Adrenal gland (tissue), 5 donors: ENCODE measurements around the gene DIP2A.

Experiments
- POLR2A ChIP-seq, 2 donors: fragments of 450-650 bp; IDR thresholded peaks; one replicate each; pipeline ENCODE4 v1.6.1; 2017; ENCODE audit warnings: antibody characterized with exemption in 2 of 2, mild to moderate bottlenecking in 2 of 2, moderate library complexity in 1 of 2
- TF ChIP-seq, protein P1 (sequence below), 6 experiments: fragments of 450-650 bp in 4 of 6; fragments of 200-600 bp in 2 of 6; sonication (generic) in 1 of 6; IDR thresholded peaks; 1 replicate in 5 of 6; 2 replicates in 1 of 6; pipeline versions ENCODE4 v1.5.1 to v1.8.0; 2016 to 2021; ENCODE audit warnings: antibody characterized with exemption in 6 of 6, mild to moderate bottlenecking in 2 of 6, moderate library complexity in 1 of 6
- donor health status: DM: no; HTN: no; CAD: no.

DNA sequence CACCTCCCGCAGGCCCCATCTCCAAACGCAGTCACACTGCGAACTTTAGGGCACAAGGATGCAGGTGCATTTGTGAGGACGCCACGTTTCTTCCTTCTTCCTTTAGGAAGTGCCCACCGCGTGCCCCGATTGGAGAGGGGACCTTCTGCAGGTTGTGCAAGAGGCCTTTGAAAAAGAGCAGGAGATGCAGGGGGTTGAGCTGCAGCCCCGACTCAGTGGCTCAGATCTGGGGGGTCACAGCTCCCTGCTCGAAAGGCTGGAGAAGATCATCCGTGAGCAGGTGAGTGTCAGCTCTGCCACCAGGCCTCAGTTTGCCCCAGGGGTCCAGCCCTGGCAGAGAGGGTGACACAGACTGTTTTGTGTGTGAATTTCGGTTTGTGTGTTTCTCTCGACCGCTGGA, 31.2 kb upstream of the DIP2A start:
- TF ChIP-seq, protein P1, sequence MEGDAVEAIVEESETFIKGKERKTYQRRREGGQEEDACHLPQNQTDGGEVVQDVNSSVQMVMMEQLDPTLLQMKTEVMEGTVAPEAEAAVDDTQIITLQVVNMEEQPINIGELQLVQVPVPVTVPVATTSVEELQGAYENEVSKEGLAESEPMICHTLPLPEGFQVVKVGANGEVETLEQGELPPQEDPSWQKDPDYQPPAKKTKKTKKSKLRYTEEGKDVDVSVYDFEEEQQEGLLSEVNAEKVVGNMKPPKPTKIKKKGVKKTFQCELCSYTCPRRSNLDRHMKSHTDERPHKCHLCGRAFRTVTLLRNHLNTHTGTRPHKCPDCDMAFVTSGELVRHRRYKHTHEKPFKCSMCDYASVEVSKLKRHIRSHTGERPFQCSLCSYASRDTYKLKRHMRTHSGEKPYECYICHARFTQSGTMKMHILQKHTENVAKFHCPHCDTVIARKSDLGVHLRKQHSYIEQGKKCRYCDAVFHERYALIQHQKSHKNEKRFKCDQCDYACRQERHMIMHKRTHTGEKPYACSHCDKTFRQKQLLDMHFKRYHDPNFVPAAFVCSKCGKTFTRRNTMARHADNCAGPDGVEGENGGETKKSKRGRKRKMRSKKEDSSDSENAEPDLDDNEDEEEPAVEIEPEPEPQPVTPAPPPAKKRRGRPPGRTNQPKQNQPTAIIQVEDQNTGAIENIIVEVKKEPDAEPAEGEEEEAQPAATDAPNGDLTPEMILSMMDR (IDR thresholded peaks at IDR 0.05), result no peak
- TF ChIP-seq POLR2A (IDR thresholded peaks at IDR 0.05), result no peak
